ENCODE measurements around the gene POU2AF1.

Gene POU2AF1

GRCh38 chr11:111310088-111310487, 69.0 kb downstream of the POU2AF1 start:
- in situ Hi-C loops (cut with MboI; ENCODE audit: low sequenced_read_pairs): no loop called here
- Histone ChIP-seq H3K9me3 (no peaks in the 10 kb centered on the region), H3K4me1 (no peaks in the 10 kb centered on the region), H3K4me3 (no peak overlapping the region), H3K36me3 (replicated peaks) (no peaks in the 10 kb centered on the region), H3K27me3 (ENCODE audit: low read depth) (peaks cover 3% of the 10 kb centered on the region)
- no peak for DNase-seq (ENCODE audit: low spot score in 2 of 2)

- Histone ChIP-seq H3K4me1 (no peaks in the 10 kb centered on the region), H3K36me3 (replicated peaks) (no peaks in the 10 kb centered on the region), H3K9me3 (no peaks in the 10 kb centered on the region), H3K27me3 (ENCODE audit: low read depth) (peaks cover 5% of the 10 kb centered on the region), H3K4me3 (no peak overlapping the region)
- no peak for DNase-seq (ENCODE audit: low spot score in 2 of 2)
- in situ Hi-C loops (cut with MboI; ENCODE audit: low sequenced_read_pairs): no loop called here
Measured at GRCh38 chr11:111309215-111309915, 69.7 kb downstream of the POU2AF1 start.

GRCh38 chr11:111308140-111308539, 70.9 kb downstream of the POU2AF1 start:
- H3K9me3 ChIP-seq: no peaks in the 10 kb centered on the region
- no peak overlapping the region for H3K4me3 ChIP-seq
- no peak for DNase-seq (ENCODE audit: low spot score in 2 of 2)
- H3K4me1 ChIP-seq: no peaks in the 10 kb centered on the region
- H3K36me3 ChIP-seq (replicated peaks): no peaks in the 10 kb centered on the region
- H3K27me3 ChIP-seq (ENCODE audit: low read depth): peaks cover 10% of the 10 kb centered on the region
- in situ Hi-C loops (cut with MboI; ENCODE audit: low sequenced_read_pairs): no loop called here

GRCh38 chr11:111307472-111308108, 71.5 kb downstream of the POU2AF1 start:
- in situ Hi-C loops (cut with MboI; ENCODE audit: low sequenced_read_pairs): no loop called here
- Histone ChIP-seq H3K27me3 (ENCODE audit: low read depth) (peaks cover 10% of the 10 kb centered on the region), H3K9me3 (no peaks in the 10 kb centered on the region), H3K36me3 (replicated peaks) (no peaks in the 10 kb centered on the region), H3K4me1 (no peaks in the 10 kb centered on the region), H3K4me3 (no peak overlapping the region)
- no peak for DNase-seq (ENCODE audit: low spot score in 2 of 2)

- H3K27me3 ChIP-seq (ENCODE audit: low read depth): peaks cover 10% of the 10 kb centered on the region
- in situ Hi-C loops (cut with MboI; ENCODE audit: low sequenced_read_pairs): no loop called here
- H3K4me1 ChIP-seq: no peaks in the 10 kb centered on the region
- H3K9me3 ChIP-seq: no peaks in the 10 kb centered on the region
- no peaks in the 10 kb centered on the region for H3K36me3 ChIP-seq (replicated peaks)
- H3K4me3 ChIP-seq: no peak overlapping the region
- no peak for DNase-seq (ENCODE audit: low spot score in 2 of 2)
Measured at GRCh38 chr11:111306321-111306720, 72.8 kb downstream of the POU2AF1 start.

GRCh38 chr11:111305876-111306275, 73.2 kb downstream of the POU2AF1 start:
- in situ Hi-C loops (cut with MboI; ENCODE audit: low sequenced_read_pairs): no loop called here
- no peak for DNase-seq (ENCODE audit: low spot score in 2 of 2)
- Histone ChIP-seq H3K36me3 (replicated peaks) (no peaks in the 10 kb centered on the region), H3K9me3 (no peaks in the 10 kb centered on the region), H3K27me3 (ENCODE audit: low read depth) (peaks cover 10% of the 10 kb centered on the region), H3K4me1 (no peaks in the 10 kb centered on the region), H3K4me3 (no peak overlapping the region)

GRCh38 chr11:111305162-111305802, 73.8 kb downstream of the POU2AF1 start:
- Histone ChIP-seq H3K36me3 (replicated peaks) (no peaks in the 10 kb centered on the region), H3K27me3 (ENCODE audit: low read depth) (peaks cover 15% of the 10 kb centered on the region), H3K9me3 (no peaks in the 10 kb centered on the region), H3K4me3 (no peak overlapping the region), H3K4me1 (no peaks in the 10 kb centered on the region)
- in situ Hi-C loops (cut with MboI; ENCODE audit: low sequenced_read_pairs): no loop called here
- no peak for DNase-seq (ENCODE audit: low spot score in 2 of 2)

GRCh38 chr11:111303461-111303860, 75.6 kb downstream of the POU2AF1 start:
- Histone ChIP-seq H3K36me3 (replicated peaks) (no peaks in the 10 kb centered on the region), H3K27me3 (ENCODE audit: low read depth) (peaks cover 22% of the 10 kb centered on the region), H3K4me1 (no peaks in the 10 kb centered on the region), H3K9me3 (no peaks in the 10 kb centered on the region), H3K4me3 (no peak overlapping the region)
- no peak for DNase-seq (ENCODE audit: low spot score in 2 of 2)
- in situ Hi-C loops (cut with MboI; ENCODE audit: low sequenced_read_pairs): no loop called here

GRCh38 chr11:111302298-111302697, 76.8 kb downstream of the POU2AF1 start:
- Histone ChIP-seq H3K36me3 (replicated peaks) (no peaks in the 10 kb centered on the region), H3K27me3 (ENCODE audit: low read depth) (peaks cover 22% of the 10 kb centered on the region), H3K9me3 (no peaks in the 10 kb centered on the region), H3K4me1 (no peaks in the 10 kb centered on the region), H3K4me3 (no peak overlapping the region)
- in situ Hi-C loops (cut with MboI; ENCODE audit: low sequenced_read_pairs): no loop called here
- no peak for DNase-seq (ENCODE audit: low spot score in 2 of 2)
